HG03135 (cell line): Measurements from ENCODE around the gene OPHN1.

Experiments used
- ATAC-seq: cut with Tn5 transposase; IDR thresholded peaks from one replicate; pipeline ENCODE4 v1.9.1; 2021; ENCODE audit warnings: mild to moderate bottlenecking, moderate library complexity; ENCODE audit not compliant: unreplicated experiment

The OPHN1 gene, protein sequence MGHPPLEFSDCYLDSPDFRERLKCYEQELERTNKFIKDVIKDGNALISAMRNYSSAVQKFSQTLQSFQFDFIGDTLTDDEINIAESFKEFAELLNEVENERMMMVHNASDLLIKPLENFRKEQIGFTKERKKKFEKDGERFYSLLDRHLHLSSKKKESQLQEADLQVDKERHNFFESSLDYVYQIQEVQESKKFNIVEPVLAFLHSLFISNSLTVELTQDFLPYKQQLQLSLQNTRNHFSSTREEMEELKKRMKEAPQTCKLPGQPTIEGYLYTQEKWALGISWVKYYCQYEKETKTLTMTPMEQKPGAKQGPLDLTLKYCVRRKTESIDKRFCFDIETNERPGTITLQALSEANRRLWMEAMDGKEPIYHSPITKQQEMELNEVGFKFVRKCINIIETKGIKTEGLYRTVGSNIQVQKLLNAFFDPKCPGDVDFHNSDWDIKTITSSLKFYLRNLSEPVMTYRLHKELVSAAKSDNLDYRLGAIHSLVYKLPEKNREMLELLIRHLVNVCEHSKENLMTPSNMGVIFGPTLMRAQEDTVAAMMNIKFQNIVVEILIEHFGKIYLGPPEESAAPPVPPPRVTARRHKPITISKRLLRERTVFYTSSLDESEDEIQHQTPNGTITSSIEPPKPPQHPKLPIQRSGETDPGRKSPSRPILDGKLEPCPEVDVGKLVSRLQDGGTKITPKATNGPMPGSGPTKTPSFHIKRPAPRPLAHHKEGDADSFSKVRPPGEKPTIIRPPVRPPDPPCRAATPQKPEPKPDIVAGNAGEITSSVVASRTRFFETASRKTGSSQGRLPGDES

GRCh38 chrX:68433155-68433980 lies at the start of gene OPHN1:
TSS of gene OPHN1 (minus strand) at chrX:68433495. CDS start at chrX:68433020, 475 bp downstream.
- no peak for ATAC-seq

GRCh38 chrX:68480969-68481368 lies 47.7 kb upstream of the OPHN1 start:
- no peak for ATAC-seq

DNA sequence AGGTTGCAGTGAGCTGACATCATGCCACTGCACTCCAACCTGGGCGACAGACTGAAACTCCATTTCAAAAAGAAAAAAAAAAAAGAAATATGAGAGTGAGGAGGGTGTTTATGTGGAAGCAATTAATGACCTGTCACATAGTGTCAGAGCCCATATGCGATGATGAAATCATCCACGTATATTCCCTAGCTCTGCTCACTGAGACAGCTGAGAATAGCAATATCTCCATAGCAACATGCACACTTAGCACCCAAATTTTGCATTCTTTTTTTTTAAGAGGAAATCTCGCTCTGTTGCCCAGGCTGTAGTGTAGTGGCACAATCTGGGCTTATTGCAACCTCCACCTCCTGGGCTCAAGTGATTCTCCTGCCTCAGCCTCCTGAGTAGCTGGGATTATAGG lies 31.5 kb upstream of the OPHN1 start:
- ATAC-seq: no peak

DNA sequence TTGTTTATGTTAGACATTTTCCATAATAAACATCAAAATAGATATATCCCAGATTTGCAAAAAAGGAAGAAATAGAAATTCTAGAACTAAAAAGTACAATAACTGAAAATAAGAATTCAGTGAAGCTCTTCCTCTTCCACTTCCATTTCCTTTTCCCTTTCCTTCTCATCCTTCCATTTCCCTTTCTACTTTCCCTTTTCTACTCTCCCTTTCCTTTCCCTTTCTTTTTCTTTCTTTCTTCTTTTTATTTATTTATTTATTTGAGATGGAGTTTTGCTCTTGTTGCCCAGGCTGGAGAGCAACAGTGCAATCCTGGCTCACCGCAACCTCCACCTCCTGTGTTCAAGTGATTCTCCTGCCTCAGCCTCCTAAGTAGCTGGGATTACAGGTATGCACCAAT lies 30.6 kb upstream of the OPHN1 start:
- no peak for ATAC-seq

- peak; percentile 76 for ATAC-seq
Measured at GRCh38 chrX:68462653-68463052, 29.4 kb upstream of the OPHN1 start.

- ATAC-seq: no peak
Measured at GRCh38 chrX:68462197-68462596, 28.9 kb upstream of the OPHN1 start.

DNA sequence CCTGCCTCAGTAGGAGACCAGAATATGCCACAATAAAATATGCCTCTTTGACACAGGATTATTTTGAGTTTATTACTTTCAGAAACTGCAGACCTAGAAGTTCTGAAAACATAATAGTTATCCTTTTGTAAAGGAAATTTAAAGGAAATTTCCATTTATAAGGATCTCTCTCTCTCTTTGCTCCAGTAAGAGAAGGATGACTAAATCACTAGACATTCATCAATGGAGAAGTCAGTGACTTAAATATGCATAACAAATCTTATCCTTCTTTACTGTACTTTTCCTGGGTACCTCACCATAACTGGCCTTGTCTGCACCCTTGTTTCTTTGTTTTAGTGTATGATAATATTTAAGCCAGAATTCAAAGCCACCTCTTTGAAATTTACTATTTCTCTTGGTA lies 28.3 kb upstream of the OPHN1 start:
- ATAC-seq: no peak

GRCh38 chrX:68461093-68461492 lies 27.8 kb upstream of the OPHN1 start:
- no peak for ATAC-seq

GRCh38 chrX:68455151-68455510 lies 21.8 kb upstream of the OPHN1 start:
- no peak for ATAC-seq

GRCh38 chrX:68454476-68455150 lies 21.3 kb upstream of the OPHN1 start:
- ATAC-seq: no peak

DNA sequence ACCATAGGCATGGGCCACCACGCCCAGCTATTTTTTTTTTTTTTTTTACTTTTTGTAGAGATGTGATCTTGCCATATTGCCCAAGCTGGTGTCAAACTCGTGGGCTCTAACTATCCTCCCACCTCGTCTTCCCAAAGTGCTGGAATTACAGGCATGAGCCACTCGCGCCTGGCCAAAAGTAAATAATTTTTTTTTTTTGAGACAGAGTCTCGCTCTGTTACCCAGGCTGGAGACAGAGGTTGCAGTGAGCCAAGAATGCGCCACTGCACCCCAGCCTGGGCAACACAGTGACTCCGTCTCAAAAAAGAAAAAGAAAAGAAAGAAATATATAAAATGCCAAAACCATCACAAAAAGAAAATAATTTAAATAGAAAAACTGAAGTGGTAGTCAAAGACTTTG lies 18.4 kb upstream of the OPHN1 start:
- ATAC-seq: no peak

DNA sequence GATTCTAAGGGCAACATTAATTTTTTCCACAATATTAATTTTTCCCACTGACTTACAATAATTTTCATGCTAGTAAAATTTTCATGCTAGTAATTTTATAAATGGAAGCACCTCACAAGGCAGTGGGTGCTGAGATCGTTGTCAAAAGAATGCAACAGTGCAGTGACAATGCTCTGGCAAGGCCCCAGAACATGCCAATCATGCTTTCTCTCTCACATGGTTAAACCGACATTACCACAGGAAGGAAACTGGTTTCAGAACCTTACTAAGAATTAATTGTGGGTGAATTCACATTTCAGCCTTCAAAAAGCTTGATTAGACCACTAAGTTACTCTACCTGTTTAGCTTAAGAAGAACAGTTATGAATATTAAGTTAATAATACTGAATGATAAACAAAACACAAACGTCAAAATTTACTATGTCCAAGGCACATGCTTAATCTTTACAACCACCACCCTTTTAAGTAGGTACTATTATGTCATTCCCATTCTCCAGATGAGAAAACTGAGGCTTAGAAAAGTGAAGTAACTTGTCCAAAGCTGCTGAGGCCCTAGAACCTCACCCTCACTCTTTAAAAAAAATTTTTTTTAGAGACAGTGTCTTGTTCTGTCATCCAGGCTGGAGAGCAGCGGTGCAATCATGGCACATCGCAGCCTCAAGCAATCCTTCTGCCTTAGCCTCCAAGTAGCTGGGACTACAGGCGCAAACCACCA lies 10.0 kb upstream of the OPHN1 start:
- ATAC-seq: no peak

DNA sequence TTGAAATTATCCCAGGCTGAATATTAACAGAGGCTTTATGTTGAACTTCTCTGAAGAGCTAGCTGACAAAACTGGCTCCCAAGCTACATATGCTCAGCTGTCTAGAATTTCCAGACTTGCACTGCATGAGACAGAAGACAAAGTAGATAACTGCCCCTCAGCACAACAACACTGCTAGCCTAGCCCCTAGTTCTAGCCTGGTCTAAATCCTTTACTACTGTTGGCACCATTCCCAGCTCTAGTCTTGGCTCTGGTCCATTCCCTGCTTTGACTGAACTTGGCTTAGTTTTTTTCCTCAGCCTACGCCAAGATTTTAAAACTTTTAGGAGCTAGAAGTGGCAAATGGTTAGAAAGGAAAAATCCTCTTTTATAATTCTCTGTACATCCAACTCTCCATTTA lies 7.6 kb upstream of the OPHN1 start:
- no peak for ATAC-seq

GRCh38 chrX:68440442-68440841 lies 7.1 kb upstream of the OPHN1 start:
- ATAC-seq: no peak

DNA sequence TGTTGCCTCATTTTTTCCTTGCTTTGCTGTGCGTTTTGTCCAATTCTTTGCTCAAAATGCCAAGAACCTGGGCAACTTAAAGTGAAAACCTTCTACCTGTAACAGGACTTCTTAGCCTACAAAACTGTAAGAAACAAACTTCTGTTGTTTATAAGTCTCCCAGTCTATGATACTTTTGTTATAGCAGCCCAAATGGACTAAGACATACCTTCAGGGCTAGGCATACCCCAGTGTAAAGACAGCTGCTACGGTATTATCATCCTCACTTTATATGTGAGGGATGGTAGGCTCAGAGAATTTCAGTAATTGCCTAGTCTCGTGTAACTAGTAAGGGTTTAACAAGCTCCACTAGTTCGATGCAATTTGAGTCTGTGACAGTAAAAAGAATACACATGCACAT lies 6.0 kb upstream of the OPHN1 start:
- no peak for ATAC-seq

GRCh38 chrX:68438575-68438974 lies 5.3 kb upstream of the OPHN1 start:
- ATAC-seq: no peak

- ATAC-seq: no peak
Measured at GRCh38 chrX:68433981-68434299, 645 bp upstream of the OPHN1 start.

- no peak for ATAC-seq
Measured at GRCh38 chrX:68432648-68433047, 647 bp downstream of the OPHN1 start.

- no peak for ATAC-seq
Measured at GRCh38 chrX:68431836-68432235, 1.5 kb downstream of the OPHN1 start.

- no peak for ATAC-seq
Measured at GRCh38 chrX:68429216-68429615, 4.1 kb downstream of the OPHN1 start.
